ENCODE data around the gene BAHD1. TPM values are rescaled to one million over a fixed set of nuclear protein-coding genes. Genes with fewer than 3 reads are reported as not detected.
A peak's percentile ranks its signal among the peaks of the same experiment; 100 is the strongest.

The BAHD1 gene
- total RNA-seq, 1 donor from 2014 or later, result 23.9 TPM

DNA sequence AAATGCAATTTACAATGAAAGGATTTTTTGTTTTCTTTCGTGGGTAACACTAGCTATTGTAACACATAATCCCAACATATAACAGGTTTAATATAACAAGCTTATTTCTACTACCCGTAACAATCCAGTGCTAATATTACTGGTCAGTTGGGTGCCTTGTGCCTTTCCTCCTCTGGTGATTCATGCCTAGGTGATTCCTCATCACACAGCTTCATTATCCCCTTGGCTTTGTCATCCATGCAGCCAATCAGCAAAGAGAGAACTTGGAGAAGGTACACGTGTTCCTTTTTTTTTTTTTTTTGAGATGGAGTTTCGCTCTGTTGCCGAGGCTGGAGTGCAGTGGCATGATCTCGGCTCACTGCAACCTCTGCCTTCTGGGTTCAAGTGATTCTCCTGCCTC, 60.7 kb downstream of the BAHD1 start:
- no peak overlapping the region for H3K27ac Mint-ChIP-seq
- TF ChIP-seq, protein P1, sequence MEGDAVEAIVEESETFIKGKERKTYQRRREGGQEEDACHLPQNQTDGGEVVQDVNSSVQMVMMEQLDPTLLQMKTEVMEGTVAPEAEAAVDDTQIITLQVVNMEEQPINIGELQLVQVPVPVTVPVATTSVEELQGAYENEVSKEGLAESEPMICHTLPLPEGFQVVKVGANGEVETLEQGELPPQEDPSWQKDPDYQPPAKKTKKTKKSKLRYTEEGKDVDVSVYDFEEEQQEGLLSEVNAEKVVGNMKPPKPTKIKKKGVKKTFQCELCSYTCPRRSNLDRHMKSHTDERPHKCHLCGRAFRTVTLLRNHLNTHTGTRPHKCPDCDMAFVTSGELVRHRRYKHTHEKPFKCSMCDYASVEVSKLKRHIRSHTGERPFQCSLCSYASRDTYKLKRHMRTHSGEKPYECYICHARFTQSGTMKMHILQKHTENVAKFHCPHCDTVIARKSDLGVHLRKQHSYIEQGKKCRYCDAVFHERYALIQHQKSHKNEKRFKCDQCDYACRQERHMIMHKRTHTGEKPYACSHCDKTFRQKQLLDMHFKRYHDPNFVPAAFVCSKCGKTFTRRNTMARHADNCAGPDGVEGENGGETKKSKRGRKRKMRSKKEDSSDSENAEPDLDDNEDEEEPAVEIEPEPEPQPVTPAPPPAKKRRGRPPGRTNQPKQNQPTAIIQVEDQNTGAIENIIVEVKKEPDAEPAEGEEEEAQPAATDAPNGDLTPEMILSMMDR (IDR thresholded peaks at IDR 0.05; ENCODE audit: unreplicated experiment), result no peak
- DNase-seq (ENCODE audit: low spot score in 2 of 2, unreplicated experiment in 2 of 2), result no peak
- H3K4me3 Mint-ChIP-seq, result no peak overlapping the region
- H3K9me3 Mint-ChIP-seq, result no peaks in the 10 kb centered on the region
- H3K36me3 Mint-ChIP-seq, result no peaks in the 10 kb centered on the region
- peaks cover 6% of the 10 kb centered on the region for H3K4me1 Mint-ChIP-seq
- peaks cover 12% of the 10 kb centered on the region for H3K27me3 Mint-ChIP-seq (ENCODE audit: low read depth)

DNA sequence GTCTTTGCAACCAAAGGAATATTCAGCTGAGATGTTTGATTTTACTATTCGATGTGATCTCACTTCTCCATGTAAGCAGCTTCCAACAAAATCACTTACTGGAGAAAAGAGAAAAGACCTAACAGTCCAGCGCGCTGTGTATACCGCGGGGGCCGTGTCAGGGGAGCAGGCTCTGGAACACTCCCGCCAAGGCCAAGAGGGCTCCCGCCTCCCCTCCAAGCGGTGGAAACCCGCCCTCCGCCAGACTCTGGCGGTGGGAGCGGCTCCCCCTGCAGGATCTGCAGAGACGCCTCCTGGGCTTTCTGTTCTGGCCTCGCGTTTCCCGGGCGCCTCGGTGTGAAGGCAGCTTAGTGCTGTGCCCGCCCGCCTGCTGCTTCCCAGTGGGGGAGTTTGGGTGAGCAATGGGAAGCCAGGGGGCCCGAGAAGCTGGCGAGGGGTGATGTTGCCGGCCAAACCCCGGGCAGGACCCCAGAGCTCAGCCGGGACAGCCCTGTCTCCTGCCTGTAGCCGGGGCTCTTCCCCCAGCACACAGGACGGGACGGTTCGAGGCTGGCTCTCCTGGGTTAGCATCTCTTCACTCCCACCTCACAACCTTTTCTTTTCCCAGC, 66.3 kb downstream of the BAHD1 start:
- TF ChIP-seq, protein P1 (IDR thresholded peaks at IDR 0.05; ENCODE audit: unreplicated experiment), result no peak
- Mint-ChIP-seq H3K27ac (peak overlapping the region; percentile 0), H3K36me3 (no peaks in the 10 kb centered on the region), H3K4me1 (peaks cover 23% of the 10 kb centered on the region), H3K4me3 (peak overlapping the region; percentile 20), H3K27me3 (ENCODE audit: low read depth) (peaks cover 11% of the 10 kb centered on the region), H3K9me3 (no peaks in the 10 kb centered on the region)
- DNase-seq (ENCODE audit: low spot score in 2 of 2, unreplicated experiment in 2 of 2), result peak; percentile 65 to 77

DNA sequence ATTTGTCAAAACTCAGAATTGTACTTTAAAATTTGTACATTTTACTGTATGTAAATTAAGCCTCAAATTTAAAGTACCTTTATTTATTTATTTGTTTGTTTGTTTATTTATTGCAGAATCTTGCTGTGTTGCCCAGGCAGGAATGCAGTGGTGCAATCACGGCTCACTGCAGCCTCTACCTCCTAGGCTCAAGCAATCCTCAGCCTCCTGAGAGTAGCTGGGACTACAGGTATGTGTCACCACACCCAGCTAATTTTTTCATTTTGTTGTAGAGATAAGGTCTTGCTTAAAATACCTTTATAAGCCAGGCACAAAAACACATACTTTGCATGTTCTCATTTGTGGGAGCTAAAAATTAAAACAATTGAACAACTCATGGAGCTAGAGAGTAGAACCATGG, 67.5 kb downstream of the BAHD1 start:
- no peak for DNase-seq (ENCODE audit: low spot score in 2 of 2, unreplicated experiment in 2 of 2)
- peaks cover 5% of the 10 kb centered on the region for H3K27me3 Mint-ChIP-seq (ENCODE audit: low read depth)
- no peak overlapping the region for H3K4me3 Mint-ChIP-seq

DNA sequence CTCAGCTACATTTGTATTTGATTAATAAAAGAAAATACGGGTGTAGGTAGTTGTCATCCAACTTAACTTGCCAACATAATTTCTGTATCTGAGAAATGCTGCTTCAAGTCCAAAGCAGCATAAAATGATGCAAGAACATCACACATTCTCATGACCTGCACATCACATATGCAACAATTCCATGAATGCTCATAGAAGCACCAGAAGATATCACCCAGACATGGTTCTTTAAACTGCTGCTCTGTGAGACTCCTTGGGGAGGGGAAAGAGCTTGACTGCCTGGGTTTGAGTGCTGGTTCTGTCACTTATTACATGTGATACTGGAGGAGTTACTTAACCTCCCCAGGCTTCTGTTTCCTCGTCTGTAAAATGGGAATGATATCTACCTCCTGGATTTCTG, 69.4 kb downstream of the BAHD1 start:
- H3K9me3 Mint-ChIP-seq, result no peaks in the 10 kb centered on the region
- no peak overlapping the region for H3K27ac Mint-ChIP-seq
- H3K4me3 Mint-ChIP-seq, result peak overlapping the region; percentile 24
- DNase-seq (ENCODE audit: low spot score in 2 of 2, unreplicated experiment in 2 of 2), result no peak
- H3K4me1 Mint-ChIP-seq, result peaks cover 29% of the 10 kb centered on the region
- no peaks in the 10 kb centered on the region for H3K36me3 Mint-ChIP-seq
- TF ChIP-seq, protein P1 (IDR thresholded peaks at IDR 0.05; ENCODE audit: unreplicated experiment), result no peak
- peaks cover 5% of the 10 kb centered on the region for H3K27me3 Mint-ChIP-seq (ENCODE audit: low read depth)

More for the DNA sequence above, 67.5 kb downstream of the BAHD1 start:
- no peaks in the 10 kb centered on the region for H3K36me3 Mint-ChIP-seq
- H3K9me3 Mint-ChIP-seq, result no peaks in the 10 kb centered on the region
- peaks cover 29% of the 10 kb centered on the region for H3K4me1 Mint-ChIP-seq
- no peak overlapping the region for H3K27ac Mint-ChIP-seq
- TF ChIP-seq, protein P1 (IDR thresholded peaks at IDR 0.05; ENCODE audit: unreplicated experiment), result no peak

DNA sequence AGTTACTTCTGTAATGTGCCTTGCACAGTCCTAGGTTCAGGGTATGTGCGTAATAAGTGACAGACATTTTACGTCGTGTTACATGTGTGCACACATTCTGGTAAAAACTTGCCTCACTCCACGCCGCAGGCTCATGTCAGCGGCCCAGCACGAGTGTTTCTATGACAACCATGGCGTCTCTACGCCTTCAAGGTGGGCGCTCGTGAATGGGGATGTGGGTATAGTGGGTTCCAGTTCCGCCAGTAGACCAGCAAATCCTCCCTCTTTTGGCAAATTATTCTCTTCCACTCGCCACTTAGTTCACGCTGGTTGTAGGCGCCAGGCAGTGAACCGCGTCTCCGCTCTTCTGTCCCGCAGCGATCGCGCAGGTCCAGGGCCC, 70.3 kb downstream of the BAHD1 start:
- Mint-ChIP-seq H3K4me1 (peaks cover 29% of the 10 kb centered on the region), H3K4me3 (peak overlapping the region; percentile 80), H3K9me3 (no peaks in the 10 kb centered on the region), H3K27me3 (ENCODE audit: low read depth) (peaks cover 5% of the 10 kb centered on the region), H3K36me3 (no peaks in the 10 kb centered on the region), H3K27ac (peak overlapping the region; percentile 70)
- DNase-seq (ENCODE audit: low spot score in 2 of 2, unreplicated experiment in 2 of 2), result no peak
- TF ChIP-seq, protein P1 (IDR thresholded peaks at IDR 0.05; ENCODE audit: unreplicated experiment), result no peak

Measured in mesothelial cell of epicardium (in vitro differentiated cells).